ENCODE results near the gene AGAP1.

GRCh38 chr2:235541838-235542549 is 48.2 kb downstream of the AGAP1 start:
- TF ChIP-seq ATF3 (IDR thresholded peaks at IDR 0.05) (no peak), CTCF (IDR thresholded peaks at IDR 0.05; ENCODE audit: low read depth, low read length, missing input control) (no peak), JUND (IDR thresholded peaks at IDR 0.05) (peak; percentile 43 to 84), TAF1 (conservative IDR thresholded peaks at IDR 0.05) (no peak), SP1 (IDR thresholded peaks at IDR 0.05) (peak; percentile 84), NR2F2 (IDR thresholded peaks at IDR 0.05) (no peak)

Measured in liver (tissue), 3 donors.